ENCODE measurements around the gene GPR141. TPM values are rescaled to one million over a fixed set of nuclear protein-coding genes. Genes with fewer than 3 reads are reported as not detected.

The GPR141 gene
- polyA plus RNA-seq, 3 donors: 25.4 to 26.6 (median 25.5) TPM

- Mint-ChIP-seq H3K4me1 (peaks cover 71% of the 10 kb centered on the region), H3K36me3 (no peaks in the 10 kb centered on the region), H3K27ac (no peak overlapping the region), H3K4me3 (no peak overlapping the region), H3K9me3 (peaks cover 0 to 3% (median 0%) of the 10 kb centered on the region in 7 donors), H3K27me3 (ENCODE audit: low read depth in 3 of 3) (peaks cover under 1 to 5% (median 2%) of the 10 kb centered on the region in 3 donors)
- H3K27ac ChIP-seq (ENCODE audit: low read depth in 1 of 2, low read length in 2 of 2): no peak overlapping the region
- H2AFZ ChIP-seq (ENCODE audit: insufficient read depth, low read depth, low read length, poor library complexity, severe bottlenecking): no peak overlapping the region
- H3K4me2 ChIP-seq (replicated peaks; ENCODE audit: extremely low read depth, low read length, poor library complexity, severe bottlenecking): no peak overlapping the region
- H3K9ac ChIP-seq (ENCODE audit: insufficient read depth, low read length, poor library complexity, severe bottlenecking): no peak overlapping the region
- H4K20me1 ChIP-seq (ENCODE audit: insufficient read depth, low read length): no peaks in the 10 kb centered on the region
- TF ChIP-seq CTCF (IDR thresholded peaks at IDR 0.05): no peak
- no peak overlapping the region for H3K4me3 ChIP-seq (replicated peaks in 1 of 3; ENCODE audit: low read depth in 2 of 3, low read length in 3 of 3)
- no CpG with 5 or more reads among the region's 1 CpG for WGBS (ENCODE audit: insufficient coverage)
- DNase-seq: no peak
- no peaks in the 10 kb centered on the region for H3K36me3 ChIP-seq (replicated peaks in 1 of 2; ENCODE audit: control insufficient read depth in 1 of 2, insufficient read depth in 2 of 2, low read length in 2 of 2)
- H3K79me2 ChIP-seq (ENCODE audit: insufficient read depth, low read length): no peaks in the 10 kb centered on the region
- H3K9me3 ChIP-seq (replicated peaks in 1 of 2; ENCODE audit: control insufficient read depth in 1 of 2, insufficient read depth in 1 of 2, low read length in 2 of 2): no peaks in the 10 kb centered on the region
- peaks cover 70 to 78% of the 10 kb centered on the region in 2 donors for H3K4me1 ChIP-seq (ENCODE audit: control insufficient read depth in 1 of 2, insufficient read depth in 2 of 2, low read length in 2 of 2)
- intact Hi-C loops (cut with micrococcal nuclease): loop anchor here in 1 of 2 donors (10.0 kb wide), 1 partner anchor 55 kb away; no protein-coding TSS in a partner anchor
- H3K27me3 ChIP-seq (ENCODE audit: control insufficient read depth in 2 of 2, insufficient read depth in 2 of 2, low read length in 2 of 2): no peaks in the 10 kb centered on the region
Observed at GRCh38 chr7:37669818-37670217, 13.7 kb upstream of the GPR141 start.

DNA sequence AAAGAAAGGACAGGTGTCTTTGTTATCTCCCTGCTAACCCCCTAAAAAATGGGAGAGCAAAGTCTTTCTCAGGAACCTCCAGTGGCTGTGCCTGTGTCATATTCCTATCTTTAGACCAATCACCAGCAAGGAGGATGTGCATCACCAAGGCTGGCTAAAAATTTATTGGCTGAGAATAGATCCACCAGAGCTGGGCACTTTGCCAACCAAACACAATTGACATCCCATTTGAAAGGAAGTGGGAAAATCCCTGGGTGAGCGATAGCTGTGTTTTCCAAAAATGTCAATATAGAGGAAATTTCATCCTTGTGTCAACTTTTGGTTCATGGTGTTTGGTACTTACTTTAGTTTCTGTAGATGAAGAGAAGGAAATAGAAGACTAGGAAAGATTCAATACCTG lies 13.1 kb upstream of the GPR141 start:
- H3K4me3 ChIP-seq (replicated peaks in 1 of 3; ENCODE audit: low read depth in 2 of 3, low read length in 3 of 3): no peak overlapping the region
- H3K27ac ChIP-seq (ENCODE audit: low read depth in 1 of 2, low read length in 2 of 2): no peak overlapping the region
- no peak overlapping the region for H3K9ac ChIP-seq (ENCODE audit: insufficient read depth, low read length, poor library complexity, severe bottlenecking)
- WGBS (ENCODE audit: insufficient coverage): no CpG with 5 or more reads among the region's 1 CpG
- Mint-ChIP-seq H3K4me3 (no peak overlapping the region), H3K27ac (no peak overlapping the region), H3K4me1 (peaks cover 71% of the 10 kb centered on the region), H3K9me3 (peaks cover 0 to 3% (median 0%) of the 10 kb centered on the region in 7 donors), H3K27me3 (ENCODE audit: low read depth in 3 of 3) (peaks cover 0 to 5% (median 2%) of the 10 kb centered on the region in 3 donors), H3K36me3 (no peaks in the 10 kb centered on the region)
- no peaks in the 10 kb centered on the region for H3K27me3 ChIP-seq (ENCODE audit: control insufficient read depth in 2 of 2, insufficient read depth in 2 of 2, low read length in 2 of 2)
- no peaks in the 10 kb centered on the region for H3K79me2 ChIP-seq (ENCODE audit: insufficient read depth, low read length)
- no peak overlapping the region for H2AFZ ChIP-seq (ENCODE audit: insufficient read depth, low read depth, low read length, poor library complexity, severe bottlenecking)
- no peaks in the 10 kb centered on the region for H3K9me3 ChIP-seq (replicated peaks in 1 of 2; ENCODE audit: control insufficient read depth in 1 of 2, insufficient read depth in 1 of 2, low read length in 2 of 2)
- intact Hi-C loops (cut with micrococcal nuclease): loop anchor here in 1 of 2 donors (10.0 kb wide), 1 partner anchor 54 kb away; no protein-coding TSS in a partner anchor
- H3K36me3 ChIP-seq (replicated peaks in 1 of 2; ENCODE audit: control insufficient read depth in 1 of 2, insufficient read depth in 2 of 2, low read length in 2 of 2): no peaks in the 10 kb centered on the region
- DNase-seq: peak in 1 of 3 donors; percentile 76
- peaks cover 70 to 78% of the 10 kb centered on the region in 2 donors for H3K4me1 ChIP-seq (ENCODE audit: control insufficient read depth in 1 of 2, insufficient read depth in 2 of 2, low read length in 2 of 2)
- no peak for TF ChIP-seq CTCF (IDR thresholded peaks at IDR 0.05)
- H4K20me1 ChIP-seq (ENCODE audit: insufficient read depth, low read length): no peaks in the 10 kb centered on the region
- H3K4me2 ChIP-seq (replicated peaks; ENCODE audit: extremely low read depth, low read length, poor library complexity, severe bottlenecking): no peak overlapping the region
